Measurements from ENCODE around the gene METRN. TPM values are rescaled to one million over a fixed set of nuclear protein-coding genes. Genes with fewer than 3 reads are reported as not detected.

The METRN gene
- polyA plus RNA-seq, 1 of the 3 experiments (the other 2 are of a cell fraction): 59.7 TPM

- TF ChIP-seq SIN3A (IDR thresholded peaks at IDR 0.05; ENCODE audit: borderline replicate concordance, low read depth, low read length) (no peak), ZBTB33 (IDR thresholded peaks at IDR 0.05; ENCODE audit: borderline replicate concordance, low read depth) (no peak), TEAD4 (IDR thresholded peaks at IDR 0.05; ENCODE audit: borderline replicate concordance, insufficient read depth) (no peak), SMC3 (IDR thresholded peaks at IDR 0.05; ENCODE audit: low read depth, low read length) (no peak), YY1 (IDR thresholded peaks at IDR 0.05; ENCODE audit: low read depth) (no peak), FOXJ3 (CRISPR knock-in tag; IDR thresholded peaks at IDR 0.05) (no peak), FOXM1 (IDR thresholded peaks at IDR 0.05; ENCODE audit: low read depth) (no peak), FOSL2 (IDR thresholded peaks at IDR 0.05; ENCODE audit: borderline replicate concordance, low read depth) (no peak), GATA2 (CRISPR knock-in tag; IDR thresholded peaks at IDR 0.05) (no peak), EP300 (IDR thresholded peaks at IDR 0.05; ENCODE audit: borderline replicate concordance in 1 of 2, low read depth in 1 of 2, low read length in 1 of 2) (peak in 1 of 2 experiments; percentile 34; a peak in 1 of 4 replicates)
Observed at GRCh38 chr16:679814-680624, 34.9 kb upstream of the METRN start, which contains the start of gene STUB1 (continued).

GRCh38 chr16:680625-680945 is 34.3 kb upstream of the METRN start:
- WGBS (ENCODE audit: low lambda C conversion rate): 33% methylated on average over 1 of the region's 38 CpGs
- peak overlapping the region; percentile 80 for H3K9ac ChIP-seq
- peaks cover 13 to 30% of the 10 kb centered on the region in 2 experiments for H3K36me3 ChIP-seq (replicated peaks in 1 of 2; ENCODE audit: control insufficient read depth in 1 of 2, insufficient read depth in 2 of 2, low read length in 1 of 2)
- peaks cover 23% of the 10 kb centered on the region for H4K20me1 ChIP-seq (ENCODE audit: insufficient read depth)
- no peaks in the 10 kb centered on the region for H3K9me3 ChIP-seq
- peaks cover 10% of the 10 kb centered on the region for H3F3A ChIP-seq (replicated peaks; ENCODE audit: insufficient read depth)
- no peaks in the 10 kb centered on the region for H3K9me2 ChIP-seq
- CTCF ChIA-PET: interaction anchor here (0.8 to 3.8 kb wide), 9 partner anchors 9 to 92 kb away, joined by 3 to 20 read pairs (median 4); partner anchors contain the start of genes ANTKMT, METRN, RHOT2 and WDR24
- H3K4me1 ChIP-seq (ENCODE audit: control insufficient read depth in 1 of 2, insufficient read depth in 2 of 2, low read depth in 1 of 2, low read length in 1 of 2): peaks cover 8 to 51% of the 10 kb centered on the region in 2 experiments; a peak in 2 of 4 replicates
- peak overlapping the region; percentile 90 for H3K4me2 ChIP-seq
- no peak overlapping the region for H2AFZ ChIP-seq (ENCODE audit: low read depth)
- POLR2A ChIA-PET: interaction anchor here (0.9 to 2.2 kb wide), 5 partner anchors 9 to 40 kb away, joined by 3 to 12 read pairs (median 4); partner anchors contain the start of genes RHOT2, WDR24 and WDR90
- peaks cover 37% of the 10 kb centered on the region for H3K79me2 ChIP-seq (ENCODE audit: insufficient read depth)
- H3K4me3 ChIP-seq (ENCODE audit: low read depth in 2 of 2, low read length in 1 of 2): peak overlapping the region; percentile 78 to 96
- peak overlapping the region; percentile 86 to 98; a peak in 3 of 4 replicates for H3K27ac ChIP-seq (ENCODE audit: low read depth in 2 of 2, low read length in 1 of 2)
- no peak for TF ChIP-seq RCOR1 (IDR thresholded peaks at IDR 0.05; ENCODE audit: low read length)
- TF ChIP-seq CTCF (IDR thresholded peaks at IDR 0.05): no peak
- no peak for TF ChIP-seq CHD2 (IDR thresholded peaks at IDR 0.05; ENCODE audit: low read length, partially characterized antibody)
- TF ChIP-seq ZBTB33 (IDR thresholded peaks at IDR 0.05; ENCODE audit: borderline replicate concordance, low read depth): no peak
- no peak for TF ChIP-seq NFIC (IDR thresholded peaks at IDR 0.05; ENCODE audit: borderline replicate concordance)
- TF ChIP-seq POLR2AphosphoS5 (IDR thresholded peaks at IDR 0.05; ENCODE audit: low read depth, low read length): no peak
- TF ChIP-seq GABPA (IDR thresholded peaks at IDR 0.05; ENCODE audit: low read depth): no peak
- DNase-seq: no peak
- no peaks in the 10 kb centered on the region for H3K27me3 ChIP-seq (ENCODE audit: insufficient read depth)
